Activated CD4-positive, alpha-beta T cell treated with anti-CD3 and anti-CD28 coated beads, Interleukin-2, amount 50 U/mL, for 48 hours (primary cell): Measurements from ENCODE around the gene MORC4.

Source experiments
- DNase-seq, 2 experiments: peaks; one replicate each; pipeline ENCODE4 v3.0.0-alpha.2; 2020

MORC4 gene

GRCh38 chrX:106903856-106904528 is 96.0 kb downstream of the MORC4 start:
- DNase-seq = no peak

GRCh38 chrX:106903291-106903824 is 96.7 kb downstream of the MORC4 start, which contains the start of gene RIPPLY1:
TSS of gene RIPPLY1 (minus strand) at chrX:106903341. CDS start at chrX:106903287, 54 bp downstream.
- no peak for DNase-seq

DNA sequence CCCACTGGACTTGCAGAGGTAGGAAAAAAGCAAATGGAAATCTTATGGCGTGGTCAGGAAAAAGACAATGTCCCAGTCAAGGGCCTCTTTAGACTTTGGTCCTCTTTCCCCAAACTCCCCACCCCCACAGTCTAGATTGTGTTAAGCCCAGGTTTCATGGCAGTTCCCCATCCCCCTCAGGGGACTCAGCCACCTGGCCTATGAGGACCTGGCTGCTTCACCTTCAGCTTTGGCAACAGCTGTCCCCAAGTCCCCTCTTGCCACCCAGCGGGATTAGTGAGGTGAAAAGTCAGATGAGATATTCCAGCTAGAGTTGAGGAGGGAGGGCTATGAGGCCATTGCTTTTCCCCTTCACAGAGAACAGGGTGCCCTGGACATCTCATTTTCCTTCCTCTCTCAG is 97.3 kb downstream of the MORC4 start:
- DNase-seq = no peak

DNA sequence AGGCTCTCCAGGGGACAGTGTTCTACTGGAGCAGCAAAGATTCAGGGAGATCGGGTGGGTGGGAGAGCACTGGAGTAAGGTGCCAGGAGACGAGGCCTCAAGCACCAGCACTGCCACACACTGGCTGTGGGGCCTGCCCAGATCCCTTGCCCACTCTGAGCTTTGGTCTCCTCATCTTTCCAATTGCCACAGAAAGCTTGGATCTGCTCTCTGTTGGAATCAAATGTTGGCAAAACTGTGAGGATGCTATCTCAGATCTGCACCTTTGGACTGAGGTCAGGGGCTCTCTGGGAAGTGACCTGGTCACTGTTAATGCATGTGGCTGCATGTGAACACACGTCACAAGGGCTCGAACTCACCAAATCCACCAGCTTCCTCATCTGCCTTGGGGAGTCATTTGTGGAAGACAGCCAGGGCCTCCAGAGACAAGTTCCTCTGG is 98.2 kb downstream of the MORC4 start:
- DNase-seq = no peak

DNA sequence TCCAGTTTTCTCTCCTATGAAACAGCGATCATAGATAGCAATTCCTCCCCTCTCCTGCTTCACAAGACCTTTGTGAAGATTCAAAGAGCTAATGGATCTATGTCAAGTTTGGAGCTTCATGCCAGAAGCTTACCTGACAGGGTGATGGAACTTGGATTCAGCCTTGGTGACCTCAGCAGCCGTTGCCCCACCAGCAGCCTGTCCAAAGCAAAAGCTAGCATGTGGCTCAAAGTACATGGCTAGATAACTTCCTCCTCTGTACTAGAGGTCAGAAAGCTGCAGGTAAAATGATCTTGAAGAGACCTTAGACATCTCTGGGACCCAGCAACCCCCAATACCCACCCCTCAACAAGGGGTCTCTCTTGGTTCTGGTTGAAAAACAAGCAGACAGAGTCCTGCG is 98.7 kb downstream of the MORC4 start:
- no peak for DNase-seq

DNA sequence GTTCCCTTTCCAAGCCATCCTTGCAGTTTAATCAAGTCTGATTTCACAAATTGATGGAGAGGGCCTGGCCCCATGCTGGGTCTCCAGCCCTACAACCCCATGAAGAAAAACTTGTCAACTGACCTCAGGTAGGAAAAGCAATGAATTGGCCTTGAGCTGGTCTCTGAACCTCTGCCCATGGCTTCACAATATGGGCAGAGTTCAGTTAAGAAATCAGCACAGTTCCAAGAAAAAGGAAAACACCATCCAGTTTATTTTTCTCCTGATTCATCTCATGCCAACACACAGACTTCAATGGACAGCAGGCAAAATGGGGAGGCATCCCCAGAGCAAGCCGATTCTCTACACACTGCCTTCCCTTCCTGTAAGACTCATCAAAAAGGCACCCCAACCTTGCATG is 100.2 kb downstream of the MORC4 start:
- DNase-seq = no peak

DNA sequence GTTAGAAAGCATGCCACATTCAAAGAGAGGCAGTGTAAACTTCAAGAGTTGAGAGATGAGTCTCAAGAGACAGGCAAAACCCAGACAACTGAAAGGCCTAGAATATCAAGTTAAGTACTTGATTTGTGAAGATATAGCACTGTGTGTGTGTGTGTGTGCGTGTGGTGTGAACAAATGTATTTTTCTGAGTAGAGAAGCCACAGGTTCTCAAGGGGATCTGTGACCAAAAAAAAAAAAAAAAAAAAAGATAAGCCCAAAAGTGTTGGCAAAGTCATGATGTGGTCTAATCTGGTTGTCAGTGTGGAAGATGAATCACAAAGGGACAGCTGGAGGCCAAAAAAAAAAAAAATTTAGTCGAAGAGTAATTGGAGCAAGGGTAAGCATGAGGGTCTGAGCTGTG is 100.7 kb downstream of the MORC4 start:
- no peak for DNase-seq

DNA sequence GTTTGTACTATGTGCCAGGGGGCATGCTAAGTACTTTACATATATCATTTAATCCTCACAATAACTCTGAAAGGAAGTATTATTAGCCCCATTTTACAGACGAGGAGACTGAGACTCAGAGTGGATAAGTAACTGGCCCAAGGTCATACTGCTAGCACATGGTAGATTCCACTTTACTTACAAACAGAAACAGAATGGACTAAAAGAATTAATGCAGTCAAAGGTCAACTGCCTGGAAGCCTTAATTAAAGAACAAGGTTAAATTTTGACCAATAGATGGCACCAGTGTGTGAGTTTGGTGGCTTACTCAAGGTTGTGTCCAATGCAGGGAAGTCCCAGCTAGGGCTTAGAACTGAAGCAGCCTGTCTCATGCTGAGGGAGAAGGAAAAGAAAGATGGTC is 101.5 kb downstream of the MORC4 start:
- DNase-seq = no peak

DNA sequence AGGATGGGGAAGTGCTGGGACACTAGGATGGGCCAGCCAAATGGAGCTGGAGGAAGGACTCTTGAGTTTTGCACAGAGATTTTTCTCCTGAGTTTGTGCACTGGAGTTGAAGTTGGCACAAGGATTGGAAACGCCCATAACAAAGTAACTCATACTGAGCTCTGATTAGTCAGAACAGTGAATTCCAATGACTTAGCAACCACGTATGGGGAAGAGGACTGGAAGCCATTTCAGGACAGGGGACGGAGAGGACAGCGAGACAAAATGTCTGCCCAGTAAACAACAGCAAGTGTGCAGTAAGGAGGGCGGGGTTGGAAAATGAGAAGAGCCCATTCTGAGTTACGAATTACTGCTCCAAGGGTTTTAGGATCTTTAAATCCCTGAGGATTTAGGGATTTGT is 102.8 kb downstream of the MORC4 start:
- no peak for DNase-seq

DNA sequence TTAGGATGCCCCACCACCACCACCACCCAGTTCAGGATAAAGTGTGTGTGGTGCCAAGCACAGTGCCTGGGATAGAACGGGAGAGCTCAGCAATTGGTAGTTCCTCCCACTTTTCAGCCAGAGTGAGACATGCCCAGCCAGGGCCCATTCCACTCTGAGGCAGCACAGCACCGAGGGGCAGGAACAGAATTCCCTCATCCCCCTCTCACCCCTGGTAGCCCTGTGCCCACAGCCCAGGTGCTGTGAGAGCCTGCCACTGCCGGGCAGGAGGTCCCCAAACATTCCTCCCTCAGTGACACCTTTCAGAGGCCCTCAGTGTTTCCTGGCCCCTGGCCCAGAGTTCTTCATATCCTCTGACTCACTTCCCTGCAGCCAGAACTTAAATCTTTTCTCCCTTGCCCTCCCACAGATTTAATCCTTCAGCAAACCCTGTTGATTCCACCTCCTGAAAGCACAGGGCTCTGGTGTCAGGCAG is 105.0 kb downstream of the MORC4 start:
- no peak for DNase-seq

DNA sequence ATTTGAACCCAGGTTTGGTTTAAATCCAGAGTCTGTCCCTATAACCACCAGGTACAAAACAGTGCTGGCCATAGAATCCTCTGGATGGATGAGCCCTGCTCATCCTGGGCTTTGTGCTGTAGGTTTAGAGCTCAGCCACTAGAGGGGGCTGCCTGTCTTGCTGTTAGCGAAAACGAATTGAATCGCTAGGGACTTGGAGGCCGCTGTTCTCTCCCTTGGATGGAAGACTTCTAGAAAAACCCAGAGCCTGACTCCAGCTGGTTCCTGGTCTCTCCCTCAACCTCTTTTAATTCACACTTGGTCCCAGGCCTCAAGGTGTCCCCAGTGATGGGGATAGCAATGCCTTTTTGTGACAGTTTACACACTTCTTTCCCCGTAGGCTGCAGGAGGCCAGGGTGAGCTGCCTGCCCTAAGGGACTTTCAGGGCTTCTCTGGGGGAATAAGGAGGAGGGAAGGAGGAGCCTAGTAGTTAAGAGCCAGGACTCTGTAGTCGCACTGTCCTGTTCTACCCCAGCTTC is 105.6 kb downstream of the MORC4 start:
- DNase-seq = peak; percentile 26 to 49

DNA sequence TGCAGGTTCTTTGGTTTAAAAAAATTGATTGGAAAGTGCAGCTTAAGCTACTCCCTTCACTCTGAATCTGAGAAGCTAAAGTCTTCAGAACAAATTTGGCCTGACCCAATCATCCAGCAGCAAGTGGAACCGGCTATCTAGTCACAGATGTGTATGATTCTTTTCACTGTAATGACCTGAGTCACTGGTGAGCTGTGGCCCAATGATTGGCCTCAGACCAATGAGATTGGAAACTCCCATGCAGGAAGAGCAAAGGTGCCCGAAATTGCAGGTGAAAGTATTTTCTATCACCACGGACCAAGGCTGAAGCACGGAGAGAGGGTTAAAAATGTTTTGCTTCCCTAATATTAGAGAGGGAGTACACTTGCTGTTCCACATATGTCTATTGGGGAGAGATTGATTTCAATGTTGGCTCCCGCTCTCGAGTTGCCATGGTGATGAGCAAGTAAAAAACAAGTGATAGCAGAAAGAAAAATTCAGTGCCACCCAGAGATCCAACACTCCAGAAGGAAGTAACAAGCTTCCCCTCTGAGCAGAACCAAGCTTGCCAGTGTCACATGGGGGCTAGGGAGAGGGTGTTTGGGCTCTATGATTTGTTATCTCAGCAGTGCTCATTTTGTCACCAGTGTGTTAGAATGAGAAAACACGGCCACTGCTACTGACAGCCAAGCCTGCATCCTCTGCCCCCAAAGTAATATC is 108.1 kb downstream of the MORC4 start:
- DNase-seq = no peak
